HG03045 (cell line): ENCODE results near the gene CTNNA2.
"Not testable (repeated sequence)": the region's sequence is repeated elsewhere in the genome, so short reads cannot be mapped to it uniquely, and the experiment has no call there.

ENCODE experiments used
- ATAC-seq: cut with Tn5 transposase; IDR thresholded peaks from one replicate; pipeline ENCODE4 v1.9.1; 2021; ENCODE audit warnings: mild to moderate bottlenecking, moderate library complexity; ENCODE audit not compliant: unreplicated experiment

The CTNNA2 gene

DNA sequence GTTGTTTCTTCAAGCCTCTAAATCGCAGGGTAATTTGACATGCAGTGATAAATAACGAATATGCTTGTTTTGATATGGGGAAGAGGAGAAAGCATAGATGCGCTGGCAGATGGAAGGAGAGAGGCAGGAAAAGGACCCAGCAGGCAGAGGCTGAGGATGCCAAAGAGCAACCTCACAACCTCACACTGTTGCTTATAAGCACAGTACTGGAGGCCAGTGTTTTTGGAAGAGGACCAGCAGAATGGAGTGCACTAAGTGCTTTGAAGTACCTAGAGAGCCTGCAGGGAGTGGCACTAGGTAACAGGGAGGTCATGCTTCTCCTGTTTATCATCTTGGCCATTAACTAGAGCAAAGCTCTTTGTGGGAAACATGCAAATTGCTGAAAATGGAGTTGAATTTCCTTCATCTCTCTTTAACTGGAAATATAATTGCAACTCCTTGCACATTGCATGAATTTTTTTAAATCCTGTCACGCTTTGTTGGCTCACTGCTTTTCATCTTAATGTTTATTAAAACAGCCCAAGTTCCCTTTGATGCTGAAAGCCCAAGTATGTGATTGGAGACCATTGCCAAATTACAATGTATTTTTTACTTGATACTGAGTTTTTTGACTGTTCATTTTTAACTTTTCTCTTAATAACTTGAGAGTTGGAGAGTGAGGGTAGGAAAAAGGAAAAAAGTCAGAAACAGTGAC lies 555.3 kb downstream of the CTNNA2 start:
- no peak for ATAC-seq

GRCh38 chr2:80070587-80070986 lies 557.7 kb downstream of the CTNNA2 start:
- no peak for ATAC-seq

GRCh38 chr2:80071941-80072340 lies 559.1 kb downstream of the CTNNA2 start:
- ATAC-seq, result no peak

GRCh38 chr2:80073134-80073561 lies 560.3 kb downstream of the CTNNA2 start:
- no peak for ATAC-seq

DNA sequence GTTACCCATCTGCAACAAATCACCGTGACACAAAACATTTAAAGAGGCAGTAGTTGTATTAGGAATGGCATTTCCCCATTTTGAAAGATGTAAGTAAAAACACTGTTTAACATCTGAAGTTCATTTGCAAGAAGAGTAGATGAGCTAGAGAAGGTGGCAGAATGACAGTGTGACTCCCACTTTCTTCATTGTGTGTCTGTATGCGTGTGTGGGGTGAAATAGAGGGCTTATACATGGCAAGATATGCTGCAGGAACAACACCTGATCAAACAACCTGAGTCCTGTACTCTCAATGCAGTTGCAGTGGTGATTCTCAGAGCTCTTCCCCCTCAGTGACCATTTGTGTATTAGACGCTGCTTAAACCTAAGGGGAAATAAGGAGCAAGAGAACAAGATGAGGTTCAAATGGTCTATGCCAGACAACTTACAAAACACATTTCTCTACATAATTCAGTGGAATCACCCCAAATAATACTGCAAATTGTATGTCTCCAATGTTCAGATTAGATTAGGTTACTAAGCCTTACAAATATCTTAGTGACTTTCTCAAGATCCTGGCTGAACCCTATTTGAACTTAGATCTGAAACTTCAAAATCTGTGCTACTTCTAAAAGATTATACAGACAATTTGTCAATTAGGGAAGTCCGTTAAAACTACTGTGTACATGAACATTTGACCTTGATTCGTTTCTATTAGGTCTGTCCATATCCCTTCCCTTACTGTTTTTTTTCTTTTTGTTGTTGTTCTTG lies 561.6 kb downstream of the CTNNA2 start:
- ATAC-seq, result no peak

DNA sequence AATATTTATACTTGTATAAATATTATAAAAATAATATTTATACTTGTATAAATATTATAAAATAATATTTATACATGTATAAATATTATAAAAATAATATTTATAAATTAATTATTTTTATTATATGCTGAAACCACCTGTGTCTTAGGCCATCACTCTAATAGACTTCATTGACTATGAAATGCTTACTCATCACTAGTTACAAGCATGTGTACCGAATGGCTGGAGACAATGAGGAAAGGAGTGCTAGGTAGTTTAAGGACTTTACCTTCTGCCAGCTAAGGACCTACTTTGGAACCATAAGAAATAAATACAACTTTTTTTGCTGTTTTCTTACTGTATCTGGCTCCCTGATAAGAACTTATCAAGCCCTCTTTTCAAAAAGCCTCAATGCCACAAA lies 562.9 kb downstream of the CTNNA2 start:
- ATAC-seq, result no peak

DNA sequence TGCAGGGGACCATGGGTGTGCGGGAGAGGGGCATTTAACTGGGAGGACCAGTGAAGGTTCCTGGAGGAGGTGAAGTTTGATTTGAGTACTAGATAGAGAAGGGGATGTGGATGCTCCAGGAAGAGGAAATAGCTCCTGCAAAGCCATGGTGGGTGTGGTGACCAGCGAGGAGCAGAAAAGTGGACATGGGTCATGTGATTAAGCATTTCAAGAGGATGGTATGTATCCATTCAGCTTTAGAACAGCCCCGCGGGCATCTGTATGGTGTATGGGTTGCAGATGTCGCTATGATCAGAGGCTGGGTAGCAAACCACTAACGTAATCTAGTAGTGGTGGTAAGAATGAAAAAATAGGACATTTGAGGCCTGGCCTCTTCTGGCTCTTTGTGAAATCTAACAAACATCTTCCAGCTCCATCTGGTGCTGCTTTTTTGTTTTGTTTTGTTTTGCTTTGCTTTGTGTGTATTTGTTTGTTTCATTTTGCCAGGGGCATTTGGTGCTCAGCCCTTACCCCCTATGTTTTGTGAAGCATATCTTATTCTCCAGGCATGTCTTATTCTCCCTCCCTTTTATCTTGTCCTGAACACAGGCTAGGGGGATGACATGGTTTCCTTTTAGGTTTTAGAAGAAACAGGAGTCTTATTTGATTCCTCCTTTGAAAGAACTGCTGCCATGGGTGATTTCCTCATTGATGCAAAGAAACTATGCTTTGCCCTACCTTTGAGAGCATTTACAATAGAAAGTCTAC lies 565.6 kb downstream of the CTNNA2 start:
- ATAC-seq, result no peak

GRCh38 chr2:80080957-80081356 lies 568.1 kb downstream of the CTNNA2 start:
- no peak for ATAC-seq

- ATAC-seq, result no peak
These were observed 574.0 kb downstream of the CTNNA2 start for GRCh38 chr2:80086831-80087230.

DNA sequence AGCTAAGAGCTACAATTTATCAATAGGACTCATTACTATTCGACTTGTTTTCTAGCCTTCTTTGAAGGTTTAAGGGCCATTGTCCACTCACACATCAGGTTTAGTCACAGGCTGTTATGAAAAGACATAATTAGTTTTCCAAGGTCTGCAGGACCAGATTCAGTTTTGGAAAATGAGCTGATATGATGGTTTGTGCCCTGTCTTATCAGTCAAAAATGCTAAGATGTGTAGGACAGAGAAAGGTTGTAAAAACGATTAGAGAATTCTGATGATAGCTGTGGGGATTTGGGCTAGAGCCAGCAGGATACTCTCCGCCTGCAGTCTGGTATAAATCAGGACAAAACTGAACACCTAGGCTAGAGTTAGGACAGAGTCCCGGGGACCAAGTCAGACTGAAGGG lies 578.4 kb downstream of the CTNNA2 start:
- ATAC-seq, result no peak

GRCh38 chr2:80092474-80092873 lies 579.6 kb downstream of the CTNNA2 start:
- ATAC-seq, result no peak

DNA sequence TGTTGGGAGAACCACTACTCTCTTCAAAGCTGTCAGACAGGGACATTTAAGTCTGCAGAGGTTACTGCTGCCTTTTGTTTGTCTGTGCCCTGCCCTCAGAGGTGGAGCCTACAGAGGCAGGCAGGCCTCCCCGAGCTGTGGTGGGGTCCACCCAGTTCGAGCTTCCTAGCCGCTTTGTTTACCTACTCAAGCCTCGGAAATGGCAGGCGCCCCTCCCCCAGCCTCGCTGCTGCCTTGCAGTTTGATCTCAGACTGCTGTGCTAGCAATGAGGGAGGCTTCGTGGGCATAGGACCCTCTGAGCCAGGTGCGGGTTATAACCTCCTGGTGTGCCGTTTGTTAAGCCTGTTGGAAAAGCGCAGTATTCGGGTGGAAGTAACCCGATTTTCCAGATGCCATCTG lies 585.7 kb downstream of the CTNNA2 start:
- not testable (repeated sequence) for ATAC-seq

DNA sequence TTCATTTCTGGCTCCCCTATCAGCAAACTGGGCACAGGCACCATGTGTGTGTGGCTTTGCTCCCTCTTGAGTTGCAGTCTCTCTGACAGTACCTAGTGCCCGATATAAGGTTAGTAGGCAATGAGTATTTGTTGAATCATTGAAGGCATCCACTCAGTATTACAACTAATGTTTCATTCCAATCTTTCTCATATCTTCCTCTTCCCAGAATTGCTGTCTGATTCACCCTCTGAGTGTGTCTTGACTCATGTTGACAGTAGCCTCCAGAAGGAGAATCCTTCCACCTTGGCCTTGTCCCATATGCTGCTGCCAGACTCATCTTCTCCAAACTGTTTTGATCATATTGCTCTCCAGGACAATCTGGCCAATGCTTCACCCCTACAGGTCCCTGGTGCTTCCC lies 589.2 kb downstream of the CTNNA2 start:
- ATAC-seq, result no peak

DNA sequence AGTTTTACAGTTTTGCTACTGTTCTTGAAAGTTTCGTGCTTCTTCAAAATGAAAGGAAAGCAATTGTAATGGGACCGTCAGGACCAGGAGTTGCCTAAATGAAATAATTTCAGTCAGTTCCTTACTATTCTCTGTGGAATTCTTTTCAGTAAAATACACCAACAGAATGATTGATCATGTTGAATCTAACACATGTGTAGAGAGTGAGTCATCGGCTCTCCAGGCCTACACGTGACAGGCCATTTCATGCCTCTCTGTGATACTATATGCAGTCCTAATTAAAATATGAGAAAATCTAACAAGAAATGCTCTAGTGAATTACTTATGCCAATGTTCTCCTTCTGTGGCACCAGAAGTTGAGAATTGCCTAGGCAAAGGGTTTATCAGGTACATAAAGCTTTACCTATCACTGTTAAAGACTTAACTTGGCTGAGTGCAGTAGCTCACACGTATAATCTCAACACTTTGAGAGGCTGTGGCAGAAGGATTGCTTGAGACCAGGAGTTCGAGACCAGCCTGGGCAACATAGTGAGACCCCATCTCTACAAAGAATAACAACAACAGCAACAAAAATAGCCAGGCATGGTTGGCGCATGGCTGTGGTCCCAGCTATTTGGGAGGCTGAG lies 592.3 kb downstream of the CTNNA2 start:
- ATAC-seq, result no peak

DNA sequence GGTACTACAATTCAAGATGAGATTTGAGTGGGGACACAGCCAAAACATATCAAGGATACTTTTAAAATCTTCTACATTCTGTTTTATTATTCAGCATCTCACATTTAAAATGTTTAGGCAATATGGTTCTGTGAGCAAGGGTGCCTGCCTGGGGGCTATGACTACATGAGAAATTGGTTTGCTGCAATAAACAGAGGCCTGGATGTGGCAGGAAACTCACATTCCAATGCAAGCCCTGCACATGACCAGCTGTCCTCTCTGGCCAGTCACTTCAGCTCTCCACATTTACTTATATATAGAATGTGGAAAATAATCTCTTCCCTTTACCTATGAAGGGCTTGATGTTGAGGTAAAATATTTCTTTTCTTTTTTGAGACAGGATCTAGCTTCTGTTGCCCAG lies 598.3 kb downstream of the CTNNA2 start:
- ATAC-seq, result no peak

- ATAC-seq, result no peak
These were observed 599.9 kb downstream of the CTNNA2 start for GRCh38 chr2:80112790-80113189.

DNA sequence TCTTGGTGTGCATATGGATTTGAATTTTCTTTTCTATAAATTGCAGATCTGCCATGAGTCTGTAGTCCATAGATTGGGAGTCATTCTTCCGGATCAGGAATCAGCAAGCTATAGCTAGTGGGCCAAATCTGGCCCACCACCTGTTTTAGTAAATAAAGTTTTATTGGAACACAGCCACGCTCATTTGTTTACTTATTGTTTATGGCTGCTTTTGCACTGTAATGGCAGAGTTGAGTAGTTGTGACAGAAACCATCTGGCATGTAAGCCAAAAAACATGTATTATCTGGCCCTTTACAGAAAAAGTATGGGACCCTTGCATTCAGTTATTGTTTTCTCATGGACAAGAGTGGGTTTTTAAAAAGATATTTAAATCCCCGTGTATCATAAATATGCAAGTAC lies 600.5 kb downstream of the CTNNA2 start:
- no peak for ATAC-seq

GRCh38 chr2:80114812-80115211 lies 602.0 kb downstream of the CTNNA2 start:
- ATAC-seq, result no peak

- ATAC-seq, result no peak
These were observed 604.5 kb downstream of the CTNNA2 start for GRCh38 chr2:80117401-80117800.

DNA sequence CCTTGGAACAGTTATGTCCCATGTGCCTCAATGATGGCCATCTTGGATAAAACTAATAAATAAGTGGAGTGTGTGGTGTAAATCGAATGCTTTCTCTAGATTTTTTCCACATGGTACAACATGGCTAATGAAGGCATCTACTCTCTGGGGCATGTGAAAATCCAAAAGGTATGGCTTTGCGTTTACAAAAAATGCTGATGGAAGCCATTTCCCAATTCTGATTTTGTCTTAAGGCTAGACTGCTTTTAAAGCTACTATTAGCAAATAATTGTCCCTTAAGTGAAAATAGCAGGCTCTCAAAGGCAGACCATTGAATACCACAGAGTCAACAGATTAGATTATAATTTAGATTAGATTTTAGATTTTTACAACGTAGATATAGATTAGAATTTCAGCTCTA lies 608.0 kb downstream of the CTNNA2 start:
- ATAC-seq, result no peak

DNA sequence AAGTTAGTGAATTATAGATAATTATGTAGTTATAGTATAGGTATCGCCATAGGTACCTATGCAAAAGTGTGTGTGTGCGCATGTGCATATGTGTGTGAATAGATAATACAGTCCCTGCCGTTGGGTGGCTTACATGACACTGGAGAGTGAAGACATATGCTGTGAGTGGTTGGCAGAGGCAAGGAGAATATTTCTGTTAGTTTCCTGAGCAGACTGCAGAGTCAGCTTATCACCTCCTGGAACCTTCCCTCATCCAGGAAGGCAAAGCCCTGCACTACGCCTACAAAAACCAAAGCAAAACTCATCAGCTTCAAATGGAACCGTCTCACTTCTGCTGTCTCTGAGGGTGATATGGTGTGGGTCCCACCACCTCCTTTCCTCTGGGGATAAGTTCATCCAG lies 609.8 kb downstream of the CTNNA2 start:
- no peak for ATAC-seq
